VCaP (cell line): ENCODE results near the gene TES.

Experiments
- H3K27ac ChIP-seq: fragments of 450-650 bp; 2 replicates; pipeline ENCODE4 v1.5.1; 2017
- TF ChIP-seq, protein P1 (sequence below): fragments of 450-650 bp; conservative IDR thresholded peaks from 2 replicates; pipeline ENCODE4 v1.5.1; 2017; ENCODE audit warnings: mild to moderate bottlenecking, moderate library complexity

The TES gene

DNA sequence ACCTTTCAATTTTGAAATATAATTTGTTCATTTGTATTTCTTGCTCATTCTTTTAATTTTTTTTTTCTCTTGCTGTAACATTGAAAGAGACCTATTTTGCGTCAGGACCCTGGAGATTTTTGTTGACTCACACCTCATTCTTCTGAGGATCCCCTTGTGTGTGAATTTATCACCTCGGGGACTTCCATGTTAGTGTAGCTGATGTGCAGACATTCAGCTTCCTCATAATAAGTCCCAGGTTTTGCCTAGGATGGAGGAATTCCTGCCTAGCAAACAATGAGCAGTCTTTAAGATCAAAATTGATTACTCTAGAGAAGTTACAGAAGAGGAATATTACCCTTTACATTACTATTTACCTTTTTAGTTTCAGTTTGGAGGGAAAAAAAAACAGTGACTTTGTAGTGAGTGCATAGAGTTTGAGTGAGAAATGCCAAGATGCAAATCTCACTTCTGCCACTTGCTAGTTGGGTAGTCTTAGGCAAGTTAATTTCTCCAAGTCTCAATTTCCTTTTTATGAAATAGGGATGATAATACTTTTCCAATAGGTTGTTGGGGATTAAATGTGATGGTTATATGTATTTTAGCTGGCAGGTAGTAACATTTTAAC, 14.3 kb downstream of the TES start:
- TF ChIP-seq, protein P1, sequence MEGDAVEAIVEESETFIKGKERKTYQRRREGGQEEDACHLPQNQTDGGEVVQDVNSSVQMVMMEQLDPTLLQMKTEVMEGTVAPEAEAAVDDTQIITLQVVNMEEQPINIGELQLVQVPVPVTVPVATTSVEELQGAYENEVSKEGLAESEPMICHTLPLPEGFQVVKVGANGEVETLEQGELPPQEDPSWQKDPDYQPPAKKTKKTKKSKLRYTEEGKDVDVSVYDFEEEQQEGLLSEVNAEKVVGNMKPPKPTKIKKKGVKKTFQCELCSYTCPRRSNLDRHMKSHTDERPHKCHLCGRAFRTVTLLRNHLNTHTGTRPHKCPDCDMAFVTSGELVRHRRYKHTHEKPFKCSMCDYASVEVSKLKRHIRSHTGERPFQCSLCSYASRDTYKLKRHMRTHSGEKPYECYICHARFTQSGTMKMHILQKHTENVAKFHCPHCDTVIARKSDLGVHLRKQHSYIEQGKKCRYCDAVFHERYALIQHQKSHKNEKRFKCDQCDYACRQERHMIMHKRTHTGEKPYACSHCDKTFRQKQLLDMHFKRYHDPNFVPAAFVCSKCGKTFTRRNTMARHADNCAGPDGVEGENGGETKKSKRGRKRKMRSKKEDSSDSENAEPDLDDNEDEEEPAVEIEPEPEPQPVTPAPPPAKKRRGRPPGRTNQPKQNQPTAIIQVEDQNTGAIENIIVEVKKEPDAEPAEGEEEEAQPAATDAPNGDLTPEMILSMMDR = no peak
- H3K27ac ChIP-seq = no peak overlapping the region

DNA sequence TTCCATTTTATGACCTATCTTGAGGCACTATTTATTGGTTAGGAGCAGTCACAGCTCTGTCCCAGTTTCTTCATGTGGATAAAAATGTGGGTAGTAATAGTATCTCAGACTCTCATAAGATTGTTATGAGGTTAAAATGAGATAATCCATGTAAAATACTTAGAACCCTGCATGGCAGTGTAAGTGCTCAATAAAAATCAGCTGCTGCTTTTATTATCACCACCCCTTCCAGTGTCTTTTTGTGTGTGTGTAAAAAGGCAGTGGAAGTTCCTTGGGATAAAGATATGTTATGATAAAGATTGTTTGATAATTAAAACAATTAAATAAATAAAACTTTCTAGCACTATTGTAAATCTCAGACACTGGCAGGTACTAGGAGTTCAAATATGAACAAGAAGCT, 15.5 kb downstream of the TES start:
- TF ChIP-seq, protein P1 = no peak
- H3K27ac ChIP-seq = no peak overlapping the region

DNA sequence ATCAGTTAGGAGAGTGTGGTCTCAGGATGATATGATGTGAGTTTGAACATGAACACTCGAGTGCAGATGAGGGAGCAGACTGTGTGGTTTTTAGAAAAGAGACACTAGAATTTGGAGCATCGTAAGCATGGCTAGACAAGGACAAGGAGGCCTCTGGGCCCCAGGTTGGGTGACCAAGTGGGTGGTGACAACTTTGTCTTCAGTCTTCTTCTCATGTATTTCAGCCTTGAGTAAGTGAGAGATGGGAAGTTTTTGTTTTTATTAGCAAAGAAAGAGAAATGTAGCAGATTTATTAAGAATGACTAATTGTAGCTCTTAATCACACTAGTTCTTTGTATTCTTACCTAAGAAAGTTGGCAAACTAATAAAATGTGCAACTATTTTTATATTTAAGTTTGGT, 16.3 kb downstream of the TES start:
- no peak overlapping the region for H3K27ac ChIP-seq
- TF ChIP-seq, protein P1 = no peak

DNA sequence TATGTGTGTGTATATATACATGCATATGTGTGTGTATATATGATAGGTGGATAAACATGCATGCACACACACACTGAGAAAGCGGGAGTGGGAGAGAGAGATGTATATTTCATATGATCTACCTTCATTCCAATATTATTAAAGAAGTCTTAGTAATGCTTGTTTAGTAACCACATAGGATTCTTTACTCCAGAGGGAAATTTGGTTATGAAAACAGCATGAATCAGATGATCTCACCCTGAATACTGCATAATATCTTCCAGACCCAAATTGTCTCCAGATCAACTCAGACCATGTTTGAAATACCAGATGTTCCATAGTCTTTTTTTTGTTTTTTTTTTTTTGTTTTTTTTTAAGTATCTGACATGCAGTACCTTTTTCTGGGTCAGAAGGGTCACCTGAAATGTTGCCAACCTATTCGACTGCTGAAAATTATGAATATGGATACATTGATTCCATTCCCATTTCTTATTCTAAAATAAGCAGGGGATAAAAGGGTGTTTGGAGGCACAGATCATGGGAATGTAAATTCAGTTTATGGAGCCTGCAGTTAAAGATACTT, 17.4 kb downstream of the TES start:
- H3K27ac ChIP-seq = no peak overlapping the region
- TF ChIP-seq, protein P1 = no peak

DNA sequence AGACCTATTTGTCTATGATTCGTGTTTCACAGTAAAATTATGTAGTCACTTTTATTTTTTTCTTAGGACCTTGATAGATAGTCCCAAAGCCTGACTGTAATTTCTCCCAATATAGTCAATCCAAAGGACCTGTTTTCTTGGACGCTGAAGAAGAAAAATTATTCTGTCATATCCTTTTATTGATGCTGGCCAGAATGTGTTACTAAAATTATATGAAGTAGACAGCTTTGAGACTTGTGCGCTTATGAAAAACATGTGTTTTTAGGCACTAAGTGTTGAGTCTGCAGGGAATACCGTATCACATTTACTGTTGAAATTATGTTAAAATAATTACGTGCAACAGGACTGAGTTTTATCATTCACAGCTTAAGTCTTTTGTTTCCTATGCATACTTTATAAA, 17.9 kb downstream of the TES start:
- TF ChIP-seq, protein P1 = no peak
- H3K27ac ChIP-seq = no peak overlapping the region

DNA sequence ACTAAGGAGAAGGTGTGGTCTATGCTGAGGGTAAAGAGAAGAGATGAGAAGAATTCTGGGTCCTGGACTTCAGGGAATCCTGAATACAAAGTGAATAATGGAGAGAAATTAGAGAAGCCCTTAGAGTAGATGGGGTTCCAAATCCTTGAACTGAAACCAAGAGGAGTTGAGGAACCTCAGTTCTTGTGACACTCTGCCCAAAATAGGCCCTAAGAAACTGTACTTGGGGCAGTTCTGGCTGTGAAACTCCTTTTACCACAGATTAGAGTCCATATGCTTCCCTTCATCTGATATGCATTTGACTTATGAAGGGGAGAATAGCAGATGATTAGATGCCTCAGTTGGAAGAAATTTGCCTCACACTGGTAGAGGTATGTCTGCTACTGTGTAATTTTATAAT, 19.0 kb downstream of the TES start:
- TF ChIP-seq, protein P1 = no peak
- no peak overlapping the region for H3K27ac ChIP-seq

DNA sequence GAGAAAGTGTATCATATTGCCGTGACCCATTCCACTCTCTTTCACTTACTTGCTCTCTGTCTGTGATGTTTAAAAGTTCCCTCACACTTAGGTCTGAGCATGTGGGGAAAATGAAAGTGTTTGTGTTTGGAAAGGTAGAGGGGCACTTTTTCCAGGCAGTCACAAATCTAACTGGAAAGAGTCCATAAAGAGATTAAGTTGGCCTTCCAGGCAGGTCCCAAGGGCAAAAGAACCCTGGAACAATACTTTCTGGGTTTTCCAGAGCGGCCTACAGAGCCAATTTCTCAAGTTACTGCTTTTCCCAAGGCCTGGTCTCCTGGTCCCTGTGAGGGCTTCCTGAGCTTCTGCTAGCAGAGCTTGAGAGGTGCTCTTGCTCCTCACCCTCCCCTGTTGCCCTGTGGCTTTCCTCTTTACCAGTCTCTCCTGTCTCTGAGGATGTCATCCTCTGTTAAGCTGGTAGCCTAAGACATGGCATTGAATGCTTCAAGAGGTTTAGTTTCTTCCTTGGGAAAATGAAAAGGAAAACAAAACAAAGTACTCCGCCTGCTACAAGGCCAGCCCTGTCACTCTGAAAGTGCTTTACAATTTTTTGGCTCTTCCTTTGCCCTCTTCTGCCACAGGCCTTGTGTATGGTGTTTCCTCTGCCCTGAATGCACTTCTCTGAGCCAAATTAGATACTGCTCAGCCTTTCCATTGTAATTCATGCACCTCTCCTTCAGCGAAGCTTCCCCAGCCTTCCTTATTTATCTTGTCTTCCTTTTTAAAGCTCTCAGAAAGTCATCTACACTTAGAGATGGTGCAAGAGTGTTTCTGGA, 20.1 kb downstream of the TES start:
- TF ChIP-seq, protein P1 = no peak
- H3K27ac ChIP-seq = no peak overlapping the region
